Endothelial cell of umbilical vein (primary cell): ENCODE data around the gene RAPGEF4. TPM values are rescaled to one million over a fixed set of nuclear protein-coding genes. Genes with fewer than 3 reads are reported as not detected.

ENCODE experiments used
- BruUV-seq: library from RNA; stranded (reverse); fragments of 400-500 nt; replicated peaks from 2 replicates; lab custom pipeline; 2021; lab: Mats Ljungman, UMichigan
- CTCF ChIA-PET: fragments of 300-600, 350-600 bp; sonication (Branson Sonifier 250); formaldehyde crosslinking; loops from one replicate; lab custom pipeline; 2021; ENCODE audit warnings: antibody characterized with exemption, inconsistent platforms; lab: Charles Lee
- POLR2A ChIA-PET: fragments of 300-600, 350-600 bp; sonication (Branson Sonifier 250); formaldehyde crosslinking; loops from one replicate; lab custom pipeline; 2021; ENCODE audit warnings: antibody characterized with exemption, inconsistent platforms; lab: Charles Lee
- DNase-seq: peaks from one replicate; pipeline ENCODE4 v3.0.0-alpha.2; 2011; ENCODE audit warnings: low read depth, low spot score
- FAIRE-seq: peaks from 2 replicates; lab custom pipeline; 2011; peaks lifted over from hg19 to GRCh38; lab: Jason Lieb, UNC
- H2AFZ ChIP-seq: 2 replicates; pipeline ENCODE4 v1.6.0; 2012; ENCODE audit warnings: low read depth, low read length, control low read depth, inconsistent platforms
- H3K27ac ChIP-seq: 2 replicates; pipeline ENCODE4 v1.5.1; 2011; ENCODE audit warnings: low read depth, mild to moderate bottlenecking, control low read depth, low read length, moderate library complexity; ENCODE audit not compliant: insufficient read depth
- H3K27me3 ChIP-seq, 2 experiments: 2 replicates each; pipeline versions ENCODE4 v1.6.0 to v1.6.1; 2011; ENCODE audit warnings: low read length in 2 of 2, mixed read lengths in 1 of 2; ENCODE audit not compliant: control insufficient read depth in 2 of 2, insufficient read depth in 2 of 2
- H3K36me3 ChIP-seq, 2 experiments: 2 replicates in 1 of 2; 3 replicates in 1 of 2; pipeline ENCODE4 v1.5.1; 2011; ENCODE audit warnings: low read length in 2 of 2, mild to moderate bottlenecking in 1 of 2, moderate library complexity in 1 of 2; ENCODE audit not compliant: control insufficient read depth in 2 of 2, insufficient read depth in 2 of 2; ENCODE audit errors: extremely low read depth in 1 of 2
- H3K4me1 ChIP-seq: 3 replicates; pipeline ENCODE4 v1.5.1; 2011; ENCODE audit warnings: mild to moderate bottlenecking, low read length; ENCODE audit not compliant: control insufficient read depth, insufficient read depth; ENCODE audit errors: extremely low read depth
- H3K4me2 ChIP-seq: 2 replicates; pipeline ENCODE4 v1.6.1; 2011; ENCODE audit warnings: low read length, control low read depth, mixed read lengths; ENCODE audit not compliant: insufficient read depth
- H3K4me3 ChIP-seq, 3 experiments: fragments of 200-600 bp in 1 of 3; sonication (generic), shearing (Covaris generic) in 1 of 3; replicated peaks in 1 of 3; 2 replicates each; pipeline ENCODE4 v1.5.1; 2011 to 2016; ENCODE audit warnings: control low read depth in 3 of 3, low read length in 3 of 3, mild to moderate bottlenecking in 2 of 3, inconsistent platforms in 1 of 3, low read depth in 1 of 3, moderate library complexity in 1 of 3; ENCODE audit not compliant: insufficient read depth in 1 of 3
- H3K79me2 ChIP-seq: 2 replicates; pipeline ENCODE4 v1.6.0; 2012; ENCODE audit warnings: low read length, inconsistent platforms; ENCODE audit not compliant: control insufficient read depth, insufficient read depth
- H3K9ac ChIP-seq: replicated peaks from 2 replicates; pipeline ENCODE3; 2011; ENCODE audit warnings: low read length, control low read depth; ENCODE audit not compliant: insufficient read depth; ENCODE audit errors: extremely low read depth
- H3K9me1 ChIP-seq: replicated peaks from 3 replicates; pipeline ENCODE4 v1.6.0; 2011; ENCODE audit warnings: mild to moderate bottlenecking, low read length; ENCODE audit not compliant: control insufficient read depth, insufficient read depth; ENCODE audit errors: extremely low read depth
- H3K9me3 ChIP-seq: replicated peaks from 2 replicates; pipeline ENCODE4 v1.5.1; 2012; ENCODE audit warnings: low read length, inconsistent platforms; ENCODE audit not compliant: control insufficient read depth, insufficient read depth
- H4K20me1 ChIP-seq: replicated peaks from 2 replicates; pipeline ENCODE3; 2011; ENCODE audit warnings: mild to moderate bottlenecking, low read length; ENCODE audit not compliant: control insufficient read depth, insufficient read depth; ENCODE audit errors: extremely low read depth
- EZH2 ChIP-seq: IDR thresholded peaks from 2 replicates; pipeline ENCODE4 v1.6.1; 2012; ENCODE audit warnings: borderline replicate concordance, low read depth, mild to moderate bottlenecking, moderate library complexity, low read length, inconsistent platforms; ENCODE audit not compliant: severe bottlenecking
- FOS ChIP-seq: IDR thresholded peaks from 2 replicates; pipeline ENCODE4 v1.6.1; 2011; ENCODE audit warnings: mild to moderate bottlenecking, low read length, moderate library complexity, borderline replicate concordance; ENCODE audit not compliant: insufficient read depth
- GATA2 ChIP-seq: IDR thresholded peaks from 2 replicates; pipeline ENCODE4 v1.7.0; 2011; ENCODE audit warnings: low read depth, mild to moderate bottlenecking, moderate library complexity, mixed read lengths, low read length; ENCODE audit not compliant: insufficient read length, insufficient read depth
- JUN ChIP-seq: IDR thresholded peaks from 2 replicates; pipeline ENCODE4 v1.6.1; 2011; ENCODE audit warnings: borderline replicate concordance, low read depth; ENCODE audit not compliant: insufficient read length, insufficient read depth
- MYC ChIP-seq: IDR thresholded peaks from one replicate; pipeline ENCODE4 v1.6.1; 2011; ENCODE audit warnings: mild to moderate bottlenecking, low read depth, low read length
- POLR2A ChIP-seq: IDR thresholded peaks from 2 replicates; pipeline ENCODE4 v1.6.1; 2012; ENCODE audit warnings: low read depth, mild to moderate bottlenecking, control low read depth, low read length
- POLR2AphosphoS5 ChIP-seq: IDR thresholded peaks from 2 replicates; pipeline ENCODE4 v1.6.1; 2012; ENCODE audit warnings: low read depth, mild to moderate bottlenecking, control low read depth, low read length, moderate library complexity; ENCODE audit not compliant: insufficient read depth
- dilution Hi-C: fragments of 300-500 bp; cut with MboI; formaldehyde crosslinking; loops from one replicate; pipeline ENCODE4 v1.15.0; 2019; ENCODE audit warnings: low sequenced_read_pairs; ENCODE audit not compliant: extremely low pct_ligation_motif_present
- intact Hi-C: fragments of 100-400 bp; cut with micrococcal nuclease; formaldehyde crosslinking; loops from one replicate; pipeline ENCODE4 v1.10.0; 2022
- polyA plus RNA-seq, 4 experiments: library from polyadenylated mRNA; depleted of rRNA in 3 of 4; stranded (reverse) in 3 of 4; unstranded in 1 of 4; fragments of >200 nt; gene quantifications; 2 replicates each; pipeline versions ENCODE4 v1.2.1 to v1.2.3, GENCODE V29; 2011 to 2012; ENCODE audit warnings: missing spikeins in 1 of 4
- total RNA-seq: library from RNA; stranded (reverse); gene quantifications from 2 replicates; pipeline ENCODE4 v1.2.3, GENCODE V29; 2021
- TF ChIP-seq, protein P1 (sequence below), 2 donors: IDR thresholded peaks; 1 replicate in 1 of 2; 2 replicates in 1 of 2; pipeline ENCODE4 v1.5.1; 2011; ENCODE audit warnings: low read length in 2 of 2, mild to moderate bottlenecking in 2 of 2, moderate library complexity in 2 of 2, control low read depth in 1 of 2, inconsistent platforms in 1 of 2, low read depth in 1 of 2; ENCODE audit not compliant: insufficient read depth in 1 of 2; ENCODE audit errors: extremely low read depth in 1 of 2
- TF ChIP-seq, protein P2 (sequence below): IDR thresholded peaks from 2 replicates; pipeline ENCODE4 v1.6.1; 2011; ENCODE audit not compliant: insufficient read depth, insufficient read length

RAPGEF4 gene
- total and polyA plus RNA-seq, 2 donors (not counting 3 experiments of a cell fraction or from before 2014, with no cell fraction given): 7.2 to 9.2 TPM

DNA sequence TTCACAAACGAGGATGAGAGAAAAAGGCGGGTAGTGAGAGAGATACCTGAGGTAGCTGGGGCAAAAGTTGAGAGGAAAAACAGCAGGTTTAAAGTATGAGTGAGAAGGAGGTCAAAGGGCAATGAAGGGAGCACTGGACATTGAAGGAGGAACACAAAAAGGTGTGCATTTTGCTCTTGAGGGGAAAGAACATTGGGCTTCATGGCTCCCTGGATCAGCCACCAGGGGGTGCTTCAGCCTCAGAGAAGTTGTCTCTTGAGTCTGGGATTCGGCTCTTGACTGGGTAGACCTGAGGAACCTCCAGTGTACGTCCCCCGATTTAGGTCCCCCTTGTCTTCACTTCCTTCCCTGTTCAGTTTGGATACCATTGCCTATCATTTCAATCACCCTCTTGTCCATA lies 128.5 kb downstream of the RAPGEF4 start:
- H3K9ac ChIP-seq: no peak overlapping the region
- no peak overlapping the region for H2AFZ ChIP-seq
- intact Hi-C loops (loop anchor here (1.0 to 5.0 kb wide), 5 partner anchors 51 to 348 kb away; no protein-coding TSS in a partner anchor), dilution Hi-C loops (no loop called here)
- H3K27ac ChIP-seq: no peak overlapping the region
- POLR2A ChIA-PET: no interaction called here
- no peaks in the 10 kb centered on the region for H3K9me3 ChIP-seq
- H3K36me3 ChIP-seq: no peaks in the 10 kb centered on the region
- H3K27me3 ChIP-seq: no peaks in the 10 kb centered on the region
- no peak overlapping the region for H3K4me3 ChIP-seq
- CTCF ChIA-PET: interaction anchor here (2.1 to 4.9 kb wide), 3 partner anchors 50 to 157 kb away, joined by 14 to 91 read pairs (median 37); no protein-coding TSS in a partner anchor
- BruUV-seq: no TSS peak
- TF ChIP-seq JUN (no peak), MYC (no peak), POLR2A (no peak)
- TF ChIP-seq, protein P1, sequence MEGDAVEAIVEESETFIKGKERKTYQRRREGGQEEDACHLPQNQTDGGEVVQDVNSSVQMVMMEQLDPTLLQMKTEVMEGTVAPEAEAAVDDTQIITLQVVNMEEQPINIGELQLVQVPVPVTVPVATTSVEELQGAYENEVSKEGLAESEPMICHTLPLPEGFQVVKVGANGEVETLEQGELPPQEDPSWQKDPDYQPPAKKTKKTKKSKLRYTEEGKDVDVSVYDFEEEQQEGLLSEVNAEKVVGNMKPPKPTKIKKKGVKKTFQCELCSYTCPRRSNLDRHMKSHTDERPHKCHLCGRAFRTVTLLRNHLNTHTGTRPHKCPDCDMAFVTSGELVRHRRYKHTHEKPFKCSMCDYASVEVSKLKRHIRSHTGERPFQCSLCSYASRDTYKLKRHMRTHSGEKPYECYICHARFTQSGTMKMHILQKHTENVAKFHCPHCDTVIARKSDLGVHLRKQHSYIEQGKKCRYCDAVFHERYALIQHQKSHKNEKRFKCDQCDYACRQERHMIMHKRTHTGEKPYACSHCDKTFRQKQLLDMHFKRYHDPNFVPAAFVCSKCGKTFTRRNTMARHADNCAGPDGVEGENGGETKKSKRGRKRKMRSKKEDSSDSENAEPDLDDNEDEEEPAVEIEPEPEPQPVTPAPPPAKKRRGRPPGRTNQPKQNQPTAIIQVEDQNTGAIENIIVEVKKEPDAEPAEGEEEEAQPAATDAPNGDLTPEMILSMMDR (IDR thresholded peaks at IDR 0.05; ENCODE audit: extremely low read depth in 1 of 2, insufficient read depth in 1 of 2, low read depth in 1 of 2, low read length in 2 of 2): peak; percentile 66 to 68
- H4K20me1 ChIP-seq: no peaks in the 10 kb centered on the region
- H3K4me1 ChIP-seq: peaks cover 20% of the 10 kb centered on the region
- peak; percentile 29 for DNase-seq
- no peaks in the 10 kb centered on the region for H3K9me1 ChIP-seq
- FAIRE-seq: peak; percentile 80
- no peak overlapping the region for H3K4me2 ChIP-seq
- no peaks in the 10 kb centered on the region for H3K79me2 ChIP-seq

- no TSS peak for BruUV-seq
- Histone ChIP-seq H3K27me3 (no peaks in the 10 kb centered on the region), H3K79me2 (no peaks in the 10 kb centered on the region), H4K20me1 (no peaks in the 10 kb centered on the region), H3K4me3 (no peak overlapping the region), H3K9me1 (no peaks in the 10 kb centered on the region), H3K4me1 (peaks cover 8% of the 10 kb centered on the region), H3K36me3 (no peaks in the 10 kb centered on the region), H3K4me2 (no peak overlapping the region), H3K9me3 (no peaks in the 10 kb centered on the region), H3K27ac (no peak overlapping the region), H2AFZ (no peak overlapping the region), H3K9ac (no peak overlapping the region)
- TF ChIP-seq GATA2: no peak
- no peak for TF ChIP-seq MYC
- TF ChIP-seq POLR2A: no peak
- TF ChIP-seq, protein P2, sequence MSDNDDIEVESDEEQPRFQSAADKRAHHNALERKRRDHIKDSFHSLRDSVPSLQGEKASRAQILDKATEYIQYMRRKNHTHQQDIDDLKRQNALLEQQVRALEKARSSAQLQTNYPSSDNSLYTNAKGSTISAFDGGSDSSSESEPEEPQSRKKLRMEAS: no peak
- TF ChIP-seq, protein P1 (IDR thresholded peaks at IDR 0.05; ENCODE audit: extremely low read depth in 1 of 2, insufficient read depth in 1 of 2, low read depth in 1 of 2, low read length in 2 of 2): no peak
- TF ChIP-seq POLR2AphosphoS5: no peak
- no peak for TF ChIP-seq JUN
- TF ChIP-seq FOS: no peak
- TF ChIP-seq EZH2: no peak
- no peak for DNase-seq
- CTCF ChIA-PET: interaction anchor here (0.6 to 4.9 kb wide), 10 partner anchors 26 to 353 kb away, joined by 3 to 91 read pairs (median 3); no protein-coding TSS in a partner anchor
- no peak for FAIRE-seq
- intact Hi-C loops: no loop called here
- POLR2A ChIA-PET: no interaction called here
- dilution Hi-C loops: no loop called here
Measured at GRCh38 chr2:172865422-172865821, 129.8 kb downstream of the RAPGEF4 start.
